Measurements from ENCODE around the gene GABRB2.

DNA sequence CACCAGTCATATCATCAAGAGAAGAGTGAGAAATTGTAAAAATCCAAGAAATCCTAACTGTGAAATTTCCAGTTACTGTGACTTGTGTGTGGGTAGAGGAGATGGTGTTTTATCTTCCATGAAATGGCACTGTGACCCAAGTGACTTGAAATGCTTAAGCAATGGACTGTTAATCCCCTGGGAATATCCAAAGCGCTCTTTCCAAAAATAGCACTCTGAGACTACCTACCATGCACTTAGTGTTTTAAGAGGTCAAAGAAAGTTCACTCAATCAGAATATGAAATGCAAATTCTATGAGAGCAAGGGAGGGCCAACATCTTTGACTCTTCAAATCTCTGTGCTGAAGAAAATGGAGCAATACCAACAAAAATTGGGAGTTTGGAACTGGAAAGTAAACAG, 244.0 kb downstream of the GABRB2 start:
- TF ChIP-seq EZH2 (IDR thresholded peaks at IDR 0.05; ENCODE audit: insufficient read depth, poor library complexity, severe bottlenecking), result no peak
- TF ChIP-seq EZH2phosphoT487 (IDR thresholded peaks at IDR 0.05; ENCODE audit: insufficient read depth, low read depth), result no peak
